NOMO-1 treated with dmso at 0.1 percent for 144 hours (cell line): ENCODE data around the gene KLK15.
"Not testable (repeated sequence)": the region's sequence is repeated elsewhere in the genome, so short reads cannot be mapped to it uniquely, and the experiment has no call there.

ENCODE experiments used
- DNase-seq: peaks from one replicate; lab custom pipeline; 2025; ENCODE audit not compliant: unreplicated experiment; lab: John Stamatoyannopoulos, UW

Gene KLK15

DNA sequence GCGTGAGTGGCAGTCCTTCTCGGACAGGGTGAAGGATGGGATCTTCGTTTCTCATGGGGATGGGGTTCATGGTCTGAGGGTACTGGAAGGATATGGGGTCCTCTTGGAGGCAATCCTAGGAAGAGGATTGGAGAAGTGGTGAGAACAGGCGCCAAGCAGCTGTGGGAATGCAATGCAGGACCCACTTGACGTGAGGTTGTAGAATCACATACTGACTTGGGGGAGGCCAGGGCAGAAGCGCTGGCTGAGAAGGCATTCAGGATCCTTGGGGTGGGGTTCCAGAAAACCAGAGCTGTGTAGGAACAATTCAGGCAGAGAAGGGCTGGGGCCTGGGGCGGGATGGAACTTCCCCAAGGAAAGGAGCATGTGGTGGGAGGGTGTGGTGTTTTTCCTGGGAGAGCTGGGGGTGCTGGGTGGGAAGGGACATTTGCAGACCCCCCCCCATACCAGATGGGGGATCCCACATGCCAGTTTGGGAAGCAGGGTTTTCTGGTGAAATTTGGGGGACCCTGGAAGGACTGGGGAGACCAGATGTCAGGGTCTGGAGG is 10.6 kb downstream of the KLK15 start:
- DNase-seq, result no peak

DNA sequence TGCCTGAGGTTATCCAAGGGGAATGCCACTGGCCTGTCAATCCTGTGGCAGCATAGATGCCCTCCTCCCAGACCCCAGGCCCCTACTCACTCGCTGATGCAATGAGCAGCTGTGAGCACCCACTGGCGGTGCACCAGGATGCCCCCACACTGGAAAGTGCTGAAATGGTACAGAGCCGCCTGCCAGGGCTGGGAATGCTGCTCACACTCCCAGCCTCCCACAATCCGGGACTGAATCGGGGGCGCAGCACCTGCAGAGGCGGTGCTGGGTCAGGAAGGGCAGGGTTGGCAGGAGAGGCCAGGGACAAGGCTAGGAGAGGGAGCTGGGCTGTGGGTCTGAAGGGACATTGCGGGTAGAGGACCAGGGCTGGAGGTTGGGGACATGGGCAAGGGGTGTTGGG is 11.8 kb downstream of the KLK15 start:
- no peak for DNase-seq

DNA sequence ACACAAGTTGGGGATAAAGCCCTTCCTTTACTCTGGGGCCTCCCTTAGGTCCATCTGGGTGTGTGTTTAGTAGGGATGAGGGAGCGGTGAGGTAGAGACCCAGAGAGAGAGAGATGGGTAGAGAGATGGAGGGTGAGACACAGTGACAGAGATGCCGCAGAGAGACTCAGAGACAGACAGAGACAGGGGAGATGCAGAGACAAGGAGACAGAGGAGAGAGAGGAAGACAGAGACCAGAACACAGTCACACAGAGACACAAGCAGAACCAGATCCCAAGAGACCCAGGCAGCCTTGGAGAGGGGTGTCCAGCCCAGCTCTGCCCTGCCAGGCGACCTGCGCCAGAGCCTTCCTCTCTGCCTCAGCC is 12.1 kb downstream of the KLK15 start:
- no peak for DNase-seq

DNA sequence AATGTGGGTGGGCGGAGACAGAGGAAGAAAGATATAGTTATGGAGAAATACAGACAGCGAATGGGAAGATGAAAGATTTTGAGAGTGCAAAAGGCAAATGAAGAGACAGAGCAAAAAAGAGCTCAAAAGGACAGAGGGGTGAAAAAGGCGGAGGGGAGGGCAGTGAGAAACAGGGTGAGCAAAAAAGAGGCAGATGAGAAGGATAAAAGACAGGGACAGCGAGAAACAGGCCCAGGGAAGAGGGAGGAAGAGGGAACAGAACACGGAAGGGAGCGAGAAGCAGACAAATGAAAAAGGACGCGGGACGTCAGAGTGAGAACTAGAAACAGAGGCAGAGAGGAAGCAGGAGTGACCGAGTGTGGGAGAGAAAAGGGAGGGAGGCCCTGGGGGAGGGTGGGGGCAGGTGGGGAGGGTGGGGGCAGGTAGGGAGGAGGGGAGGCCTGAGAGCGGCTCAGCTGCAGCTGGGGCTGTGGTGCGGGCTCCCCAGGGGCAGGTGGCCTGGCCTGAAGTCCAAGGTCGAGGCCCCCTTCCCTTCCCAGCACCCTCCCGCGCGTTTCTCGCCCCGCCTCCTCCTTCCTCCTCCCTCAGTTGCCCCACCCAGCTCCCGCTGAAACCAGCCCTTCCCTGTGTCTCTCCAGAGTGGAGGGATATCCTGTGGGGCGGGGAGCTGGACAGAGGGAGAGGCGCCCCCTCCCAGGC is 12.7 kb downstream of the KLK15 start:
- peak; percentile 34 for DNase-seq

DNA sequence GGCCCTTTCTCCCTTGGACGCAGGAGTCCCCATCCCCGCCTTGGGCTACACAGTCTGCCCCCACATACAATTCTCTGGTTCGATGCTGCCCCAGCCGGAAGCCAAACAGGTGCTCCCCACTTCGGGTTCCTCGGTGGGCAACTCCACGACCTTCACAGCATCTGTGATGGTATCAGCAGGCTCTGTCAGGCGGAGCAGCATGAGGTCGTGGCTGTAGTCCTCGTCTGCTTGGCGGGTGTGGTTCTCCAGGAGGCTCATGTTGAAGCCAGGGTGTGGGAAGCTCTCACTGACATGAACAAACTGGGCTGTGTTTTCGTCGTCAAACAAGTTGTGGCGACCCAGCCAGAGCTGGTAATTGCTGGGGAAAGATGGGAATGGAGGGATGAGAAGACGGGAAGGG is 13.3 kb downstream of the KLK15 start:
- DNase-seq, result no peak

DNA sequence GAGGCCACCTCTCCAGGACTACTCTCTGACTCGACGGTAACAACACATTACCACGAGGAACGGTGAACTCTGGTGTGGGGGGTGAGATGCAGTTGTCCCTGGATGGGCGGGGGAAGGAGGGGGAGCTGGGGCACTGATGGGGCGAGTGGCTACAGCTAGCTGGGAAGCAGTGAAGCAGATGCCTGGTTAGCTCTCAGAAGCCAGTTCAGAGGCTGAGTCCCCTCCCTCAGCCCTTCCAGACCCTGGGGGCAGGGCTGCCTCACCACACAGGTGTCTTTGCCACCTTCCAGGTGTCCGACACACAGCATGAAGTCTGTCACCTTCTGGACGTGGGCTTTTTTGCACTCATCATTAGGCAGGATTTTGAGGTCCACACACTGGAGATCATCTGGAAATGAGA is 13.7 kb downstream of the KLK15 start:
- no peak for DNase-seq

- DNase-seq, result no peak
Measured at GRCh38 chr19:50818859-50819472, 14.4 kb downstream of the KLK15 start.

- DNase-seq, result peak; percentile 74
Measured at GRCh38 chr19:50817941-50818858, 15.2 kb downstream of the KLK15 start.

- no peak for DNase-seq
Measured at GRCh38 chr19:50815439-50815838, 17.9 kb downstream of the KLK15 start.

- no peak for DNase-seq
Measured at GRCh38 chr19:50814883-50815282, 18.5 kb downstream of the KLK15 start.

DNA sequence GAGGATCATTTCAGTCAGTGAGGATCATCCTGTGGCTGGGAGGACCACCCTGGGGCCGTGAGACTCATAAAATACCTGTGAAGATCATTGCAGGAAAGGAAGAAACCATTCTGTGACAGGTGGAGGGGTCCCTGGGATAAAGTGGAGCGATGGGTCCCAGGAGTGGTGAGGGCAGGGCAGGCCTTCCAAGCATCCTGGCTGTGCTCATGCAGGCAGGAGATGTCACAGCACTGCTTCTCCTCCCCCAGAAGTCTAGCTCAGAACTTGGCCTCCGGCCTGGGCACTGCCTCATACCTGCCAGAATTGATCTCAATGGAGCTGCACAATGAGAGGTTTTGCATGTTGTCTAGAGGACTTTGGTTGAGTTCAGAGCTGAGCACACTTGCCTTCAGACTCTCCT is 20.9 kb downstream of the KLK15 start:
- DNase-seq, result no peak

DNA sequence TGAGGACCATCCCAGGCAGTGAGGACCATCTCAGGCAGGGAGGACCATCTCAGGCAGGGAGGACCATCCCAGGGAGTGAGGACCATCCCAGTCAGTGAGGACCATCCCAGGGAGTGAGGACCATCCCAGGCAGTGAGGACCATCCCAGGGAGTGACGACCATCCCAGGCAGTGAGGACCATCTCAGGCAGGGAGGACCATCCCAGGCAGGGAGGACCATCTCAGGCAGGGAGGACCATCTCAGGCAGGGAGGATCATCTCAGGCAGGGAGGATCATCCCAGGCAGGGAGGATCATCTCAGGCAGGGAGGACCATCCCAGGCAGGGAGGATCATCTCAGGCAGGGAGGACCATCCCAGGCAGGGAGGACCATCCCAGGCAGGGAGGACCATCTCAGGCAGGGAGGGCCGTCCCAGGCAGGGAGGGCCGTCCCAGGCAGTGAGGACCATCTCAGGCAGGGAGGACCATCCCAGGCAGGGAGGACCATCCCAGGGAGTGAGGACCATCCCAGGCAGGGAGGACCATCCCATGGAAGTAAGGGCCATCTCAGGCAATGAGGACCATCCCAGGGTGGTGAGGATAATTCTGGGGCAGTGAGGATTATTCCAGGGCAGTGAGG is 21.6 kb downstream of the KLK15 start:
- DNase-seq, result not testable (repeated sequence)

- no peak for DNase-seq
Measured at GRCh38 chr19:50808856-50809255, 24.5 kb downstream of the KLK15 start.

DNA sequence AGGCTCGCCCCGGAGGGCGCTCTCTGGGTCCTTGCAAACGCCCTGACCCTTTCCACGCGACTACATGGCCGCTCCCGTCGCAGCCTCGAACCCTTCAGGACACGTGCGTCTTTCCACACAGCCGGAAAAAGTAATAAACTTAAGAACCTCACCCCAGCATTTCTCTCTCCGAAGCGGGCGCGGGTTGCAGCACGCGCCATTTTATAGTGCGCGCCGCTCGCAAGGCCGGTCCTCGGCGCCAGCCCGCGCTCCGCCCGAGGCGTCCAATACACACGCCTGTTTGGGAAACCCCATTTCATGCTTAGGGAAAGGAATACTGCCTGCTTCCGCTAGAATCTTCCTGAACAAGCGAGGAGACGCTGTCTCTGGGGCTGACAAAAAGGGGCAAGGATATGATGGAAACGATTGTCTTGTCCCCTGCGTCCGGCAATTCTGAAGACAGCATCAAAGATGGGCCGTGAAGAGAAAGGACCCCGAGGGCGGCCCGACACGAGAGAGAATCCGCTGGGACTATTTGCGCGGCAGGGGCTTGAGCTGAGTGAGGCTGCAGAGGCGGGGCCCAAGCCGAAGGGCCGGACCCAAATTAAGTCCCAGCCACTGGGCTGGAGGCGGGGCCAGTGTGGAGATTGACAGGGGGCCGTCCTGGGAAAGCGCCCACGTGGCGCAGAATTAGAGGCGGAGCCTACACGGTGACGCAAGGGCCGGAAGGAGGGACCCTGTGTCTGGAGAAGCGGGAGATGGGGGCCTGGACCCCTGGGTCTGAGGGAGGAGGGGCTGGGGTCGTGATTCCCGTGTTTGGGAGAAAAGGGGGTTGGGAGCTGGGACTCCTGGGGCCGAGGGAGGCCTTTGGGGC is 28.7 kb downstream of the KLK15 start:
- peak; percentile 97 for DNase-seq

DNA sequence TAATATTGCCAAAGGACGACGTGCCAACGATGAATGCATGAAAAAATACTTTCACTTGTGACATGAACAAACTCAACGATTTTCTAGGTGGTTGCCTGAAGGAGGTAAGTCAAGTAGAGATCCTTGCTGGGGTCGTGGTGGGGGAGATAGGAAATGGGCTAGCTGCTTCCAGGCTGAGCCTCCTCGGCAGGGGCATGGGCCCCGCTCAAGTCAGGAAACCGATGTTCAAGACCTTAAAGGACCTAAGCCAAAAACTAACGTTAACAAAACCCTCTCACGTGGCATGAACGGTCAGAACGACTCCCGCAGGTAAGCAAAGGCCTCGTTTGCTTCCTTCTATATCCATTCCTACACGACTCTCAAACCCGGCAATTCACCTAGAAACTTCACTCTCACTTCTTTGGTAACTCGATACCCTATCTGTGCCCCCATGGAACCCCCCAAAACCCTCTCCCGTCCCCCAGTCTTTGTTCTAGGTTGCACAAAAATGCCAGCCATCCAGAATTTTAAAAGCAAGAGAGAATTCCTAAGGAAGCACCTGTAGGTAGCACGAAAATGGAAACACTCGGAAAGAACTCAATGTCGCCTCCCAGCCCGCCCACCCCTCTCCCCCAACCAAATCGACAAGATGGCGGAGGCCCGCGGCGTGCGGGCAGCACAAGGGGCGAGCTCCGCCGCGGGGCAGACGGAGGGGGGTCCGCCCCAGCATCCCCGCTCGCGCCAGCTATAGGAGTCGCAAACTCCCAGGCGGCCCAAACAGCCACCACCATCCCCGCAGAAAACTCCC is 29.5 kb downstream of the KLK15 start:
- DNase-seq, result no peak

DNA sequence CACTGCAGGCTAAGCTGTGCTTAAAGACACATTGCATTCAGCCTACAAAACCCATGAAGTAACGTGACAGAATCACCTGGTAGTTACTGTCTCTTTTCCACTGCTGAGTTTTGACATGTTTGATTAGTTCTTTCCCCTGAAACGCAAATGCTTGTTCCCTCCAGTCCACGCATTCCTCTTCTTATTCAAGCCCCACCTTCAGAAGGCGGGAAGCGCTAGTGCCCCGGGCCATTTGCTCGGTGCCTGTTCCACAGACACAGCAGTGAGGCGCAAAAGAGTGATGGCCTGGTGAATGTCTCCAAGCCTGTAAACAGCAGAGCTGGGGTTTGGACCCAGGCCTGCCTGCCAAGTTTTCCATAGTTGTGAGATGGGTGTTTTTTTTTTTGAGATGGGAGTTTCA is 32.3 kb downstream of the KLK15 start:
- DNase-seq, result no peak

- no peak for DNase-seq
Measured at GRCh38 chr19:50799547-50799851, 33.9 kb downstream of the KLK15 start.

DNA sequence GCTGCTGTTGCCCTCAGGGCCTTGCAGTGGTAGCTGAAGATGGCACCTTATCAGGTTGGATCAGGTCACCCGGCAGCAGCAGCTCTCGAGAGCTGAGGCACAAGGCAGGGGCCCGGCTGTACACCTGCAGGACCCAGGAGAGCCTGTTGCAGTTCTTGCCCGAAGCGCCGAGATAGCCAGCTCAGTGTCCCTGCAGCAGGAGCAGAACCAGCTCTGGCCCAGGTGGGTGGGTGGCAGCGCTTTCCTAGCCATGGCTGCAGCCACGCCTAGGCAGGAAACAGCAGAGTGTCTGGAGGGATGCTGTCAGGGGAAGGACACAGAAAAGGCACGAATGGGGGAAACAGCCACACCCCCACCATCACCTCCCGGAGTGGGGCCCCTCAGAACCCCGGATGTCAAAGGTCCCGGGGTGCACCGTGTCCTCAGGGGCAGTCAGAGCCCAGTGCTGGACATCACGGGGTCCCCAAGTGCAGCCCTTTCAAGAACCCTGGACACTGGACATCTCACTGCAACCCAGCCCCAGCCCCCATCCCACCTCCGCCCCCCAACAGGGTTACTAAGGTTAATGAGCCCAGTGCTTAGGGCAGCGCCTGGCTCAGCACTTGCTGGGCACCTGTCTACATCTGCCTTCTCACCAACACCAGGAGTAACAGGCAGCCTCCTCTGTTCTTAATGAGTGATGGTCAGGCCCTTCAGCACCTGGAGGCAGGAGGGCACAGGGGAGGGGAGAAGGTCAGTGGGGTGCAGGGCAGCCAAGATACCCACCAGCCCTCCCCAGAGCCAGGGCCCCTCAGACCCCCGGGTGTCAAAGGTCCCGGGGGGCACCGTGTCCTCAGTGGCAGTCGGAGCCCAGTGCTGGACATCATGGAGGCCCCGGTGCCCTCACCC is 34.5 kb downstream of the KLK15 start:
- no peak for DNase-seq
